NCI-H128 (cell line): ENCODE results near the gene TEKTIP1.
"Not testable (repeated sequence)": the region's sequence is repeated elsewhere in the genome, so short reads cannot be mapped to it uniquely, and the experiment has no call there.

ENCODE experiments used
- DNase-seq: peaks from one replicate; lab custom pipeline; 2025; ENCODE audit not compliant: unreplicated experiment; lab: John Stamatoyannopoulos, UW

TEKTIP1 gene

DNA sequence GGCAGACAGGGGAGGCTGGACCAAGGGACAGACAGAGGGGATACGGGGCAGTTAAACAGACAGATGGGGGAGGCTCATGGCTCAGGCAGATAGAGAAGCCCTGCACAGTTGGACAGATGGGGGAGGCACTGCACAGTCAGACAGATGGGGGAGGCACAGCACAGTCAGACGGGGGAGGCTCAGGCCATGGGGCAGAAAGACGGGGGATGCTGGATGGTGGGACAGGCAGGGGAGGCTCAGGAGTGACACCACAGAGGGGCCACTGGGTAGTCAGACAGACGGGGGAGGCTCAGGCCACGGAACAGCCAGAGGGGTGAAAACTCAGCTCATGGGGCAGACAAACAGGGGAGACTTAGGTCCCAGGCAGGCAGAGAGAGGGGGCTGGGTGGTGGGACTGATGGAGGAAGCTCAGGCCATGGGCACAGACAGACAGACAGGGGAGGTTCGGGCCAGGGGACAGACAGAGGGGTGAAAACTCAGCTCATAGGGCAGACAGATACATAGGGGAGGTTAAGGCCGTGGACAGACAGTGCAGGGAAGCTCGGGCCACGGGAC, 17.5 kb downstream of the TEKTIP1 start:
- DNase-seq = no peak

DNA sequence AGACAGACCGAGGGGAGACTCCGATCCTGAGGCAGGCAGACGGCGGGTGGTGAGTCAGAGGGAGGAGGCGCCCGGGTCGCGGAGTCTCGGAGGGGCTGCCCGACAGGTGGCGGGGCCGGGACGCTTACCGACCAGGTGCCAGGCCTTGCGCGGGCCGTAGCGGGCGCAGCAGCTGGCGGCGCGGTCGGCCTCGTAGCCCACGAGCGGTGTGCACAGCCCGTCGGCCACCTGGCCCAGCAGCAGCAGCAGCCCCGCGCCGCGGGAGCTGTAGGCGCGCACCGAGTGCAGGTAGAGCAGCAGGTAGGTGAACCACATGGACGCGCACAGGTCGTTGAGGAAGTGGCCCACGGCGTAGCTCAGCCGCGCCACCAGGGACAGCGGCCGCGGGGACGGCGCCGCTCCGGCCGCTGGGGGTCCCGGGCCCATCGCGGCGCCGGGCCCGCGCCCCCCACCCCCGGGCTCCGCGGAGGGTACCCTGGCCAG, 18.0 kb downstream of the TEKTIP1 start:
- DNase-seq = peak; percentile 2

DNA sequence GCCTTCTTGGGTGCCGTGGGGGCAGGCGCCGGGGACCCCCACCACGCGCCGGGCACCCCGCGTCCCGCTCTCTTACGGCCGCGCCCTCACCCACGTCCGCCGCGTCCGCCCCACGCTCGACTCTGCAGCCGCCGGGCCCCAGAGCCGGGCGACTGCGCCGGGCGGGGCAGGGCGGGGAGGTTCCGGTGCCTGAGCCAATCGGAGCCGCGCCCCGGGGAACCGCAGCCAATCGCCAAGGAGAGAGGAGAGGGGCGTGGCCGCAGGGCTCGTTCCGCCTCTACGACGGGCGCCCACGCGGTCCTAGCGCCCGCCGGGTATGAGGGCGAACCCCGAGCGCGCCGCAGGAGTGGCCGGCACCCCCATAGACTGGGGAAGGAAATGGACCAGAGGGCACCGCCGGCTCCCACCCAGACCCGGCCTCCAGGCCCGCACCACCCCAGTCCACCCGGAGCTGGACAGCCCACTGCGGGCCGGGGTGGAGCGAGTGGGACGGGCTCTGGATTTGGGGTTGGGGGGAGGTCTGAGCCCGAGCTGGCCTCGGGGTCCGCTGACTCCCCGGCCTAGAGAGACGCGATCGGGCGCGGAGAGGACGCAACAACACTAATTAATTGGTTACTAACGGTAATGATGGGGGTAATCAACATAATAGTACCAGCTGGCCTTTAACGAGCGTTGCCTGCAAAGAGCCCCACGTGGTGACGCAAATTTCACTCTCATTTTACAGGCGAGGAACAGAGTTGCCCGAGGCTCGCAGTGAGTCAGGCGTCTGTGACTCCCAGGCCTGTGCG, 18.7 kb downstream of the TEKTIP1 start, which contains the start of gene MFSD12:
MFSD12 (minus strand) TSS at position 126 of the 788 bp plus-strand sequence. CDS start 183 bp downstream, outside the sequence.
- DNase-seq = peak; percentile 84

DNA sequence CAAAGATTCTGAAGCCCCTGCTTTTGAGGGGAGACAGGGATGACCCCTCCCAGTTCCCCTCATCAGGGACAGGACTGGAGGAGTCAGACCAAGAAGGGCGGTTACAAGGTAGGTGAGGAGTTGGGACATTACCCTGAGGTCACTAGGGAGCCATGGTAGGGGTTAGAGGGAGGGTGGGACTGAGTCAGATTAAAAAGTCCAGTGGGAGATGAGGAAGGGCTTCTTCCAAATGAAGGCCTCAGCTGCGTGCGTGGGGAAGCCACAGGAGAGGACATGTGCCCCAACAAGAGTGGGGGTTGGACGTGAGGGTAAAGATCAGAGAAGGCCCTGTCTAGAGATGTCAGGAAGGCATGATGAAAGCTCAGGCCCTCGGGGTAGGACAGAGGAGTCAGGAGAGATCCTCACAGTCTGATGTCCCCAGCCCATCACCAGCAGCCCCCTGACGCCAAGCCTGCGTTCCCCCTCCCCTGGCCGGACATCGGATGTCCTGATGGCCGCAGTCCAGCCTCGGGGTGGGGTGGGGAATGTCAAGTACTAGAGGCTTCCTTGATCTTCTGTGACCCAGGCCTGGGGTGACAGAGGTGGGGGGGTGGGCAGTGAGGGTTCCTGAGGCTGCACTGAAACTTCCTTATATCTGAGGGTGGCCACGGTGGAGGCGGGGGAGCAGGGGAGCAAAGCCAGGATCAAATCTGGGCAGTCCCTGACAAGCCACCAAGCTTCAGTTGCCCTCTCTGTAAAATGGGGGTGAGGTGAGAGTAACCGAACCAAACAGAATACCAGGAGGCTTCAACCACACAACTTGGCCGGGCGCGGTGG, 24.9 kb downstream of the TEKTIP1 start:
- DNase-seq = no peak

DNA sequence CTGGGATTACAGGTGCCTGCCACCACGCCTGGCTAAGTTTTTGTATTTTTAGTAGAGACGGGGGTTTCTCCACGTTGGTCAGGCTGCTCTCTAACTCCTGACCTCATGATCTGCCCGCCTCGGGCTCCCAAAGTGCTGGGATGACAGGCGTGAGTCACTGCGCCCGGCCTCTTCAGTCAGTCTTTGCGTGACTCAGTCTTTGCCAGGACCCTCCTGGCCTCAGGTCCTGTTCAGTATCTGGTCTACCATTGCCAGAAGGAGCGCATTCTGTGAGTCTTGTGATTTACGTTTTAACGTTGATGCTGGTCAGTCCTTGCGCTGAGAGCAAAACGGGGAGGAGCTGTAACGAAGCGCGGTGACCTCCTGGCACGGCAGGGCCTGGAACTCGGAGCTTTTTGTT, 26.2 kb downstream of the TEKTIP1 start:
- no peak for DNase-seq

DNA sequence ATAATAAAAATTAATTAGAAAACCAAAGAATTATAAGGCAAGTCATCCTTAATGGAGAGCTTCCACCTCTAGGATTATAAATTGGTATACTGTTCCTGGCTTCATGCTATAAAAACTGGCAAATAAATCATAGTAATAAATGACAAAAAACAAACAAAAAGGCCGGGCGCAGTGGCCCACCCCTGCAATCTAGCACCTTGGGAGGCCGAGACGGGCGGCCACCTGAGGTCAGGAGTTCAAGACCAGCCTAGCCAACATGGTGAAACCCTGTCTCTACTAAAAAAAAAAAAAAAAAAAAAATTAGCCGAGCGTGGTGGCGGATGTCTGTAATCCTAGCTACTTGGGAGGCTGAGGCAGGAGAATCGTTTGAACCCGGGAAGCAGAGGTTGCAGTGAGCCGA, 31.1 kb downstream of the TEKTIP1 start:
- DNase-seq = not testable (repeated sequence)

DNA sequence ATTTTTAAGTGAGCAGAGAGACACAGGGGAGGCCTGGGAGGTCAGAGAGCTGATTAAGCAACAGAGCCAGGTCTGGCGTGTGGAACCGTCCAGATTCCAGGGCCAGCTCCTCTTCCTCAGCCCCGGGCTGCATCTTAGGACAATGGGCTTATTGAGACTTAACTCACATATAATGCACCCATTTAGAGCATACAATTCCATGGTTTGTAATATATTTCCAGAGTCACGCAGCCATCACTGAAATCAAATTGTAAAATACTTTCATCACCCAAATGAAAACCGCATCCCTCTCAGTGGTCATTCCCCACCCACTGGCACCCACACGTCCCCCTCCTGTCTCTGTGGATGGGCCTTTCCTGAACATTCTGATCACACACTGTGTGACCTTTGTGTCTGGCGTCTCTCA, 31.6 kb downstream of the TEKTIP1 start:
- DNase-seq = no peak

DNA sequence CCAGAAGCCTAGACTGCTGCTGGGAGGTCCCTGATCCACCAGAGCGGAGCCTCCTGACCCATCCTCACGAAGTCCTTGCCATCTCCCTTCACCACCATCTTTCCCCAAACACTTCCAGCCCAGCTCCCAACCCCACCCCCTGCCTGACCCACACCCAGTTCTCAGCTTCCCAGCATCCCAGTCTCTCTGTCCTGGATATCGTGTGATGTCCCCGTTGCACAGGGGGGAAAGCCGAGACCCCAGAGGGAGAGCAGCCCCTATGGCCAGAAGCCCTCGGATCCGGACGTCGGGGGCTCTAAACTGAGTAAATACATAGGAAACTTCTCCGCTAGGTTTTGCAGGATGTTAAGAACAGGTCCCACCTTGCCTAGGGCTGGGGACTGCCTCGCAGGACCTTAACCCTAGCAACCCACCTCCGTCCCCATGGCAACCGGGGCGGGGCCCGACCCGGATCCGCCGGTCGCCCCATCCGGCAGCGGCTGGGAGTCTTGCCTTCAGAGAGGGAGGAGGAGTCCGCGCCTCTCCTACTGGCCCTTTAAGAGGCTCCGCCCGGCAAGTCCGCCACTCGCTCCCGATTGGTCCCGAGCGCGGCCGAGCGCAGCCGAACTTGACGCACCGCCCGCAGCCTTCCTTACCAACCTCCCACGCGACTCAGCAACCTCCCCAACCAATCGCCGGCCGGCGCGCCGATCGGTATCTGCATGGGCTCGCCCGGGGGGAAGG, 33.3 kb downstream of the TEKTIP1 start:
- DNase-seq = peak; percentile 98

DNA sequence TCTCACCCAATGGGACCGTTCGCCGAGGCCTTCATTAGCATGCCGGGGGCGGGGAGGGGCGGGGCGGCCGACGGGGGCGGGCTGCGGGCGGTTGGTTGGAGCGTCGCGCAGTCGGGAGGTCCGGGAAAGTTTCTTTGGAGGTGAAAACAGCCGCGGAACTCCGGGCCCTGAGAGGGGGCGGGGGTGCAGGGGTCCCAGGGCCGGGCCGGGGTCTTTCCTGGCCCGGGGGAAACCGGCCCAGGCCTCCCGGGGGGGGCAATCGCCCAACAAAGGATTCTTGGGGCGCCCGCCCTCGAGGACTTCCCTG, 33.8 kb downstream of the TEKTIP1 start, which contains the start of gene HMG20B:
HMG20B (plus strand) TSS at position 90 of the 307 bp plus-strand sequence. CDS start 366 bp downstream, outside the sequence.
- DNase-seq = no peak

DNA sequence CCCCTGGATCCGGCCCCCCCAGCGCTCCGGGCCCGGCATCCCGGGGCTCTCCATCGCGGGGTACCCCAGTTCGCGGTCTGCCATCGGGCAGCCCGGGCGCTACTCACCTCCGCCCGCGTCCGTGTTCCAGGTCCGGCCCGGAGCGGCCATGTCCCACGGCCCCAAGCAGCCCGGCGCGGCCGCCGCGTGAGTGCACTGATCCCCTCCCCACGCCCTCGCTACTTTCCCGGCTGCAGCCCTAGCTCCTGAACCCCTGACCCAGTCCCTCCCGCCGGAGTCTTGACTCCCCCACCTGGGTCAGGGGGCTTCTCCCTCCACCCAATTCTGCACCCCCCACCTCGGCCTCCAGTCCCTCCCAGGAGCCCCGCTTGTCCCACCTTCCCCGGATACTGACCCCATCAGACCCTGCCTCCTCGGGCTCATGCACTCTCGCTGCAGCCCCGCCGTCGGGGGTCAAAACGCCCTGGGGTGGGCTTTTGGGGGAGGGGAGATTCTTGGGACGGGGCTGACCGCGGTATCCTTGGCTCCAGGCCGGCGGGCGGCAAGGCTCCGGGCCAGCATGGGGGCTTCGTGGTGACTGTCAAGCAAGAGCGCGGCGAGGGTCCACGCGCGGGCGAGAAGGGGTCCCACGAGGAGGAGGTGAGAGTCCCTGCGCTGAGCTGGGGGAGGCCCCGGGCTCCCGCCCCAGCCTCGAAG, 34.3 kb downstream of the TEKTIP1 start:
- DNase-seq = no peak

DNA sequence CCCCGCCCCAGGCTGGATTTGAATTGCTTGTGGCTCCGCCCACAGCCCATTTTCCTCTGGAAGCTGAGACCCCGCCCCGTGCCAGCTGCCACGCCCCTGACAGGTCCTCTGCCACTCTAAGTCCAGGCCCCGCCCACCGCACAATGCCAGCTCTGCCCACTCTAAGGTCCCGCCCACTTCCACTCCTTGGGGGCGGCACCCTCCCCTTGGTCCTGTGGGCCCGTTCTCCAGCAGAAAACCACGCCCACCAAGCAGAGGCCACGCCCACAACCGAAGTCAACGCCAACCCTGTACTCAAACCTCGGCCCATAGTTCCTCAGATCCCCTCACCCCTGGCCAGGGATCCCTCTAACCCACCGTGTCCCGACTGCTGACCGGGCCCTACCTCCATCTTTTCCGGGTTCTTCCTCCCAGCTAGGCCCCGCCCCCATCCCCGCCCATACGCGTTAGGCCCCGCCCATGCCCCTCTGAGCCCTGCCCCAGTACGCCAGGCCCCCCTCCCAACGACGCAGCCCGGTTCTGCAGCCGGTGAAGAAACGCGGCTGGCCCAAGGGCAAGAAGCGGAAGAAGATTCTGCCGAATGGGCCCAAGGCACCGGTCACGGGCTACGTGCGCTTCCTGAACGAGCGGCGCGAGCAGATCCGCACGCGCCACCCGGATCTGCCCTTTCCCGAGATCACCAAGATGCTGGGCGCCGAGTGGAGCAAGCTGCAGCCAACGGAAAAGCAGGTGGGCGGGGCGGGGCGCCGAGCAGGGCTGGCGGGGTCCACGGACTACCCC, 35.1 kb downstream of the TEKTIP1 start:
- DNase-seq = peak; percentile 49

DNA sequence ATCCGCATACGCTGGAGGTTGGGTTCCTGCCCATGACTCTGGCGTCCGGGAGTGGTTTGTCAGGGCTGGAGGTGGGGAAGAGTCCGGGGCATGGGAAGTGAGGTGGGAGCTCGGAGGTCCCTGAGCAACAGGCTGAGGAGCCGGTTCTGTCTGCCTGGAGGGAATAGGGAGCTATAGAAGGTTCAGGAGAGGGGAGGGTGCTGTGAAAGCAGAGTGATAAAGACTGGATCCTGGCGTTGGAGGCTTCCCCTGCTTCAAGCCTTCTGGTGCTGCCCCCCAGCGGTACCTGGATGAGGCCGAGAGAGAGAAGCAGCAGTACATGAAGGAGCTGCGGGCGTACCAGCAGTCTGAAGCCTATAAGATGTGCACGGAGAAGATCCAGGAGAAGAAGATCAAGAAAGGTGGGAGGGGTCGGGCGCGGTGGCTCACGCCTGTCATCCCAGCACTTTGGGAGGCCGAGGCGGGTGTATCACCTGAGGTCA, 36.3 kb downstream of the TEKTIP1 start:
- no peak for DNase-seq

DNA sequence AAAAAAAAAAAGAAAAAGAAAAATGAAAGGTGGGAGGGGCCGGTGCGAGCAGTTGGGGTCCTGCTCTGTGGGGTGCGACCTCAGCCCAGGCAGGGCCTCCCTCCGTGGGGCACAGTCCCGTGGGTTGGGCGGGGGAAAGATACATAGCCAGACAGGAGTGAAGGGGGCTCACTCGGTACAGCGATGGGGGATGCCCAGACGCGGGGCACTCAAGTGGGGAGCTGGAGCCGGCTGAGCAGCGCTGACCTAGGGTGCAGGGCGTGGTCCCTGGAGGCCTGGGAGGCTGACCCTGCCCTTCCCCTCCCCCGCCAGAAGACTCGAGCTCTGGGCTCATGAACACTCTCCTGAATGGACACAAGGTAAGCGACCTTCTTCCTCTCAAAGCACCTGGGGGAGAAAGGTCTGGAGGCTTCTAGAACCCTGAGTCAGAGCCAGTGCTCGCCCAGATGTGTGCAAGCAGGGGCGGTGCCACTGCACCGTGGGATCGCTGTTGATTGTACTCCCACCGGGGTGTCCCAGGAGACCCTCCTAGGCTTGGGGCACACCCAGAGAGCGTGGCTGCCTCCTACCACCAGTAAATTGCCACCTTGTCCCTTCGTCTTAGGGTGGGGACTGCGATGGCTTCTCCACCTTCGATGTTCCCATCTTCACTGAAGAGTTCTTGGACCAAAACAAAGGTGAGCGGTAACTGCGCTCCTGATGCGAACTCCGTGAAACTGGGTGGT, 37.1 kb downstream of the TEKTIP1 start:
- no peak for DNase-seq

DNA sequence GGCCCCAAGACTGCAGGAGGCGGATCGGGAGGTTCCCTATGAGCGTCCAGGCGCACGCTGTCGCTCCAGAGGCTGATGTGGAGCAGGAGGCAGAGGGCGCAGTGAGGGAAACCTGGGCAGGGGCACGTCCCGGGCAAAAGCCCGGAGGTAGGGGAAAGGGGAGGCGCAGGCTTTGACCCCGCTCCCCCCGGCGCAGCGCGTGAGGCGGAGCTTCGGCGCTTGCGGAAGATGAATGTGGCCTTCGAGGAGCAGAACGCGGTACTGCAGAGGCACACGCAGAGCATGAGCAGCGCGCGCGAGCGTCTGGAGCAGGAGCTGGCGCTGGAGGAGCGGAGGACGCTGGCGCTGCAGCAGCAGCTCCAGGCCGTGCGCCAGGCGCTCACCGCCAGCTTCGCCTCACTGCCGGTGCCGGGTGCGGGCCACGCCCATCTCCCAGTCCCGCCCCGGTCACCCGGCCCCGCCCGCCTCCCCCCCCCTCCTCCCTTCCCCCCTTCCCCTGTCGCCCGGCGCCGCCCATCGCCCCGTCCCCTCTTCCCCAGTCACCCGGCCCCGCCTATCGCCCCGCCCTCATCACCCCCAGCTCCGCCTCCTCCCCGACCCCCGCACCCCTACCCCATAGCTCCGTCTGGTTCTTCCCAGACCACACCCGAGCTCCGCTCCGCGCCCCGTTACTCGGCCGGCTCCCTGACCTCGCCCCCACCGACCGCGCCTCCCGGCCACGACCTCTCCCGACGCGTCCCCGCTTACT, 37.9 kb downstream of the TEKTIP1 start:
- no peak for DNase-seq

DNA sequence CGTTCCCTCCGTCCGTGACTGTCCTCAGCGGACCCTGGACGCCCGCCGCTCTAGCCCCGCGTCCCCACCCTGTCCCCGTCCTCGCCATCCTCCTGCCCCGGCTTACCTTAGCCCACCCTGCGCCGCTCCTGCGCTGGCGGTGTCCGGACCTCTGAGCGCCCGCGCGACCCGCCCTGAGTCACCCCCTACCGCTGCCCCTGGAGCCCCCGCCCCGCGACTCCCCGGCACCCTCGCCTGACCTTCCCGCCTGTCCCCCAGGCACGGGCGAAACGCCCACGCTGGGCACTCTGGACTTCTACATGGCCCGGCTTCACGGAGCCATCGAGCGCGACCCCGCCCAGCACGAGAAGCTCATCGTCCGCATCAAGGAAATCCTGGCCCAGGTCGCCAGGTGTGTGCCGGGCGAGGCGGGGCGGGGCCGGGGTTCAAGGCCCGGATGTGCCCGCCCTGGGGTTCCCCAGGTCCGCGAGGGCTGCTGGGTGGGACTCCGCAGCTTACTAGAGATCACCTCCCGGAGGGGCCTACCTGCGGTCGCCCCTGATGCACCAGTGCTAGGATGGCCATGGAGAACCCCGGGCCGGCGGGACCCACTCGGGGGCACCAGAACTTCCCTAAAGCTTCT, 38.9 kb downstream of the TEKTIP1 start:
- no peak for DNase-seq

DNA sequence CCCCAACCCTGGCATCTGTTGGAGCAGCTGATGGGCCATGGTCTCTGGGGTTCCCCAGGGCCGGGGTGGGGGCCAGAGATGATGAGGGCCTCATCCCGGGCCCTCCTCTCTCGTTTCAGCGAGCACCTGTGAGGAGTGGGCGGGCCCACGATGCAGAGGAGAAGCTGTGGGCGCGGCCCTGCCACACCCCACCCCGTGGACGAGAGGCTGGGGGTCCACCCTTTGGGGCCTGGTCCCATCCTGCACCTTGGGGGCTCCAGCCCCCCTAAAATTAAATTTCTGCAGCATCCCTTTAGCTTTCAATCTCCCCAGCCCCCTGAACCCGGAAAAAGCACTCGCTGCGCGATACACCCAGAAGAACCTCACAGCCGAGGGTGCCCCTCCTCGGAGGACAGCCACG, 39.4 kb downstream of the TEKTIP1 start:
- no peak for DNase-seq

DNA sequence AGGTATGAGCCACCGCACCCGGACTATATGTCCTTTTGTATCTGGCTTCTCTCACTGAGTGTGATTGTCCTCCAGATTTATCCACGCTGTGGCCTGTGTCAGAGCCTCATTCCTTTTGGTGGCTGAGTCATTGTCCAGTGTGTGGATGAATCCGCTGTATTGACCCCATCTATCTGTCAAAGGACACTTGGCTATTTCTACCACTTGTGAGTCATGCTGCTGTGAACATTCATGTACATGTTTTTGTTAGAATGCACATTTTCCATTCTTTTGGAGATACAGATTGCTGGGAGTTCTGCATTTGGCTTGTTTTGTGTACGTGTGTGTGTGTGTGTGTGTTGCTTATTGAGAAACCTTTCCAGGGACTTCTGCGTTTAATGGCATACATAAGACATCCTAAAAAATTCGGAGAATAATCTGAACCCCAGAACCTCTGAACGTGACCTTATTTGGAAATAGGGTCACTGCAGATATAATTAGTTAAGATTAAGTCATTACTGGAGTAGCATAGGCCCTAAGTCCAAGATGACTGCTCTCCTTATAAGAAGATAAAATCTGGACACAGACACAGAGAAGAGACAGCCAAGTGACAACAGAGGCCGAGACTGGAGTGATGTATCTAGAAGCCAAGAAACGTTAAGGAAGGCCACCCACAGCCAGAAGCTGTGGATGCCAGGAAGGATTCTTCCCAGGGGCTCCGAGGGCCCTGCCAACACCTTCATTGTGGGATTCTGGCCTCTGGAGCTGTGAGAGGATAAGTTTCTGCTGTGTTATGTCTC, 41.4 kb downstream of the TEKTIP1 start:
- DNase-seq = no peak
